Measurements from ENCODE around the gene FAAP20.

- no peak for TF ChIP-seq EZH2 (IDR thresholded peaks at IDR 0.05; ENCODE audit: borderline replicate concordance, low read depth, low read length, severe bottlenecking)
- TF ChIP-seq, protein P1, sequence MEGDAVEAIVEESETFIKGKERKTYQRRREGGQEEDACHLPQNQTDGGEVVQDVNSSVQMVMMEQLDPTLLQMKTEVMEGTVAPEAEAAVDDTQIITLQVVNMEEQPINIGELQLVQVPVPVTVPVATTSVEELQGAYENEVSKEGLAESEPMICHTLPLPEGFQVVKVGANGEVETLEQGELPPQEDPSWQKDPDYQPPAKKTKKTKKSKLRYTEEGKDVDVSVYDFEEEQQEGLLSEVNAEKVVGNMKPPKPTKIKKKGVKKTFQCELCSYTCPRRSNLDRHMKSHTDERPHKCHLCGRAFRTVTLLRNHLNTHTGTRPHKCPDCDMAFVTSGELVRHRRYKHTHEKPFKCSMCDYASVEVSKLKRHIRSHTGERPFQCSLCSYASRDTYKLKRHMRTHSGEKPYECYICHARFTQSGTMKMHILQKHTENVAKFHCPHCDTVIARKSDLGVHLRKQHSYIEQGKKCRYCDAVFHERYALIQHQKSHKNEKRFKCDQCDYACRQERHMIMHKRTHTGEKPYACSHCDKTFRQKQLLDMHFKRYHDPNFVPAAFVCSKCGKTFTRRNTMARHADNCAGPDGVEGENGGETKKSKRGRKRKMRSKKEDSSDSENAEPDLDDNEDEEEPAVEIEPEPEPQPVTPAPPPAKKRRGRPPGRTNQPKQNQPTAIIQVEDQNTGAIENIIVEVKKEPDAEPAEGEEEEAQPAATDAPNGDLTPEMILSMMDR (IDR thresholded peaks at IDR 0.05; ENCODE audit: borderline replicate concordance, extremely low read depth, low read length, poor library complexity, severe bottlenecking): no peak
Observed at GRCh38 chr1:2148691-2149090, 45.9 kb downstream of the FAAP20 start.

Data from DND-41 (cell line).